IMR-90 (cell line): ENCODE measurements around the gene FOXB2. TPM values are rescaled to one million over a fixed set of nuclear protein-coding genes. Genes with fewer than 3 reads are reported as not detected.

Source experiments
- ATAC-seq: fragments of 200-7000 bp; cut with Tn5 transposase; 2 replicates; pipeline ENCODE4 v1.9.1; 2020; ENCODE audit warnings: low read depth, mild to moderate bottlenecking, moderate library complexity
- BruUV-seq: library from RNA; stranded (reverse); fragments of 400-500 nt; replicated peaks from 2 replicates; lab custom pipeline; 2021; lab: Mats Ljungman, UMichigan
- CTCF ChIA-PET: fragments of 300-600 bp; formaldehyde crosslinking; extraction: SDS; loops from one replicate; lab custom pipeline; 2021; ENCODE audit warnings: antibody characterized with exemption; lab: Yijun Ruan, JAX
- POLR2A ChIA-PET: fragments of 300-600 bp; sonication (Branson Sonifier 250); formaldehyde crosslinking; loops from one replicate; lab custom pipeline; 2022; ENCODE audit warnings: antibody characterized with exemption; ENCODE audit not compliant: unreplicated experiment; lab: Charles Lee
- DNase-seq: peaks from one replicate; pipeline ENCODE4 v3.0.0; 2013
- H2AFZ ChIP-seq: replicated peaks from 2 replicates; pipeline ENCODE3; 2013; ENCODE audit warnings: low read length, mild to moderate bottlenecking; ENCODE audit not compliant: poor library complexity
- H2AK5ac ChIP-seq: 2 replicates; pipeline ENCODE4 v1.6.1; 2013; ENCODE audit warnings: low read depth, low read length, inconsistent platforms
- H2AK9ac ChIP-seq: replicated peaks from 2 replicates; pipeline ENCODE3; 2013; ENCODE audit warnings: mild to moderate bottlenecking, low read depth, low read length, moderate library complexity; ENCODE audit not compliant: poor library complexity
- H2BK120ac ChIP-seq: 2 replicates; pipeline ENCODE4 v1.6.1; 2013; ENCODE audit warnings: low read depth, low read length, inconsistent platforms
- H2BK15ac ChIP-seq: 3 replicates; pipeline ENCODE4 v1.6.1; 2013; ENCODE audit warnings: low read depth, low read length, inconsistent platforms
- H2BK20ac ChIP-seq: 2 replicates; pipeline ENCODE4 v1.6.1; 2013; ENCODE audit warnings: low read depth, mild to moderate bottlenecking, inconsistent platforms, low read length, moderate library complexity
- H2BK5ac ChIP-seq: 2 replicates; pipeline ENCODE4 v1.6.1; 2013; ENCODE audit warnings: mild to moderate bottlenecking, low read depth, low read length, inconsistent platforms; ENCODE audit not compliant: poor library complexity, severe bottlenecking
- H3K14ac ChIP-seq: replicated peaks from 2 replicates; pipeline ENCODE4 v1.6.1; 2013; ENCODE audit warnings: low read depth, low read length, inconsistent platforms
- H3K18ac ChIP-seq: 2 replicates; pipeline ENCODE4 v1.6.1; 2013; ENCODE audit warnings: low read depth, low read length, control low read depth
- H3K23ac ChIP-seq: 2 replicates; pipeline ENCODE4 v1.6.1; 2013; ENCODE audit warnings: low read depth, low read length, inconsistent platforms
- H3K27ac ChIP-seq: 2 replicates; pipeline ENCODE4 v1.5.1; 2013; ENCODE audit warnings: mild to moderate bottlenecking, control low read depth, low read length; ENCODE audit not compliant: insufficient read depth
- H3K27me3 ChIP-seq: 2 replicates; pipeline ENCODE4 v1.6.1; 2013; ENCODE audit warnings: low read length; ENCODE audit not compliant: control insufficient read depth, insufficient read depth
- H3K36me3 ChIP-seq: 2 replicates; pipeline ENCODE4 v1.6.1; 2013; ENCODE audit warnings: low read length, mixed read lengths; ENCODE audit not compliant: control insufficient read depth, insufficient read depth
- H3K4ac ChIP-seq: 2 replicates; pipeline ENCODE4 v1.6.1; 2013; ENCODE audit warnings: low read depth, low read length, inconsistent platforms
- H3K4me1 ChIP-seq: 2 replicates; pipeline ENCODE4 v1.6.1; 2013; ENCODE audit warnings: low read length, mixed read lengths; ENCODE audit not compliant: control insufficient read depth, insufficient read depth
- H3K4me2 ChIP-seq: 2 replicates; pipeline ENCODE4 v1.6.1; 2013; ENCODE audit warnings: low read depth, mild to moderate bottlenecking, control low read depth, low read length, moderate library complexity
- H3K4me3 ChIP-seq: 2 replicates; pipeline ENCODE4 v1.5.1; 2013; ENCODE audit warnings: low read depth, mild to moderate bottlenecking, control low read depth, low read length, moderate library complexity; ENCODE audit not compliant: insufficient read depth
- H3K56ac ChIP-seq: 2 replicates; pipeline ENCODE4 v1.6.1; 2013; ENCODE audit warnings: low read length, inconsistent platforms; ENCODE audit not compliant: insufficient read depth; ENCODE audit errors: extremely low read depth
- H3K79me1 ChIP-seq, 2 experiments: 2 replicates each; pipeline ENCODE4 v1.6.1; 2013; ENCODE audit warnings: low read length in 2 of 2, inconsistent platforms in 1 of 2, low read depth in 1 of 2
- H3K9ac ChIP-seq: 2 replicates; pipeline ENCODE4 v1.6.1; 2013; ENCODE audit warnings: low read depth, low read length, control low read depth
- H3K9me1 ChIP-seq: 2 replicates; pipeline ENCODE4 v1.6.1; 2013; ENCODE audit warnings: low read length, inconsistent platforms; ENCODE audit not compliant: insufficient read depth
- H3K9me3 ChIP-seq: 2 replicates; pipeline ENCODE4 v1.6.1; 2013; ENCODE audit warnings: low read length; ENCODE audit not compliant: control insufficient read depth, insufficient read depth
- H4K20me1 ChIP-seq: 2 replicates; pipeline ENCODE4 v1.6.1; 2013; ENCODE audit warnings: low read length, inconsistent platforms; ENCODE audit not compliant: insufficient read depth
- H4K5ac ChIP-seq: 2 replicates; pipeline ENCODE4 v1.6.1; 2013; ENCODE audit warnings: mild to moderate bottlenecking, low read depth, low read length, control low read depth
- H4K8ac ChIP-seq, 2 experiments: 2 replicates each; pipeline ENCODE4 v1.6.1; 2013; ENCODE audit warnings: low read depth in 2 of 2, low read length in 2 of 2, control low read depth in 1 of 2, inconsistent platforms in 1 of 2
- H4K91ac ChIP-seq: 2 replicates; pipeline ENCODE4 v1.6.1; 2013; ENCODE audit warnings: low read depth, low read length, inconsistent platforms; ENCODE audit not compliant: insufficient read depth
- BHLHE40 ChIP-seq: fragments of 150-350 bp; IDR thresholded peaks from 2 replicates; pipeline ENCODE4 v1.6.1; 2016; ENCODE audit warnings: mild to moderate bottlenecking, low read depth, low read length
- CEBPB ChIP-seq: IDR thresholded peaks from 2 replicates; pipeline ENCODE4 v1.6.1; 2012; ENCODE audit warnings: low read depth, low read length, improper control_type of control experiment
- RAD21 ChIP-seq: IDR thresholded peaks from 2 replicates; pipeline ENCODE4 v1.6.1; 2012; ENCODE audit warnings: low read length, improper control_type of control experiment
- SMC3 ChIP-seq: fragments of 150-350 bp; IDR thresholded peaks from 2 replicates; pipeline ENCODE4 v1.6.1; 2016; ENCODE audit warnings: low read depth, mild to moderate bottlenecking, antibody characterized with exemption, low read length, moderate library complexity
- WGBS, 2 experiments: methylation state at CpG; one replicate each; pipeline versions ENCODE4 v1.1.5 to v1.1.7; 2013; ENCODE audit warnings: missing lambda C conversion rate in 2 of 2; ENCODE audit not compliant: insufficient read length in 1 of 2; ENCODE audit errors: extremely low coverage in 2 of 2; 5-methylcytosine and 5-hydroxymethylcytosine counted together
- dilution Hi-C: fragments of 300-500 bp; cut with HindIII; formaldehyde crosslinking; loops from one replicate; pipeline ENCODE4 v1.14.3; 2018; ENCODE audit warnings: low sequenced_read_pairs; ENCODE audit not compliant: unreplicated experiment
- in situ Hi-C: fragments of 300-500 bp; cut with MboI; formaldehyde crosslinking; loops from 3 replicates; pipeline ENCODE4 v1.14.3; 2019; ENCODE audit warnings: low sequenced_read_pairs, inconsistent platforms, mixed read lengths
- intact Hi-C: fragments of 100-400 bp; cut with micrococcal nuclease; formaldehyde crosslinking; loops from 2 replicates; pipeline ENCODE4 v1.10.0; 2022
- polyA plus RNA-seq, 3 experiments: library from polyadenylated mRNA; depleted of rRNA; stranded (reverse); fragments of >200 nt; gene quantifications; 2 replicates each; pipeline ENCODE4 v1.2.3, GENCODE V29; 2012; ENCODE audit warnings: low replicate concordance in 1 of 3
- total RNA-seq: library from RNA; depleted of rRNA; stranded (reverse); fragments of >200 nt; gene quantifications from 2 replicates; pipeline ENCODE4 v1.2.3, GENCODE V29; 2012
- TF ChIP-seq, protein P1 (sequence below): conservative IDR thresholded peaks from 2 replicates; pipeline ENCODE4 v1.5.1; 2012; ENCODE audit warnings: mild to moderate bottlenecking, low read depth, low read length, improper control_type of control experiment
- TF ChIP-seq, protein P2 (sequence below): fragments of 150-350 bp; IDR thresholded peaks from 2 replicates; pipeline ENCODE4 v1.6.1; 2016; ENCODE audit warnings: low read depth, mild to moderate bottlenecking, low read length, moderate library complexity, borderline replicate concordance

Gene FOXB2
- total and polyA plus RNA-seq, 2 of the 4 experiments (the other 2 are of a cell fraction), result not detected

DNA sequence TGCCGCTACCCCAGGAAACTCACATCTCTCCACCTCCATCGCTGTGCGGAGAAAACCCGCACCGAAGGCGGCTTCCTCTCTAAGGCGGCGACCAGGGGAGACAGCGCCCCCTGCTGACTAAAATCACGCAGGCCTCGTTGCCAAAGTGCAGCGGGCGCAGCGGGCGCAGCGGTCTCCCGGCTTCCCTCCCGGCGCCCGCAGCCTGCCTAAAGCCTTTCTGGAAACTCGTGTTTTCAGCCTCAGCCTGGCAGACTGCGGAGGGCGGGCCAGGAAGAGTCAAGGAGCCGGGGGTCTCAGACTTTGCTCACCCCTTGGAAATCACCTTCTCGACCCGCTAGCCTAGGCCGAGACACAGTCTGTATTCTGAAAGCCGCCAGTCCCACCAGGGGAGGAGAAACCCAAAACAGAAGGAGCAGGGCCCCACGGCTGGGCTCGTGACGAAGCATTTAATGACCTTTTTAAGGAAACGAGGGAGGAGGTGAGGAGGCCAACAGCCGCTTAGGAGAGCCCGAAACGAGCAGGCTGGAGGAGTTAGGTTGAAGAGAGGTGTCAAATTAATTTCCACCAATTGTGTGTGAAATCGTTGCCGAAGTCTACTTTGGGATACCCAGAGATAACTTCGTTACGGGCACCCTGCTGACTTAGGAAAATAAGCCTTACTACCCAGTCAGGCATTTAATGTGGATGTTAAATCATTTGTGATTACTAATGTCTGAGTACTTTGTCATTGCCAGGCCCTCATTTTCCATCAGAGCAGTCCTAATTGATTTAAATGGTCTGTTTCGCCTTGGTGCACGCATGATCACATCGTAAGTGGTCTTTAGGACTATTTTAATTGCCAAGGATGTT is 7.3 kb upstream of the FOXB2 start:
- H3K4me2 ChIP-seq, result peak overlapping the region; percentile 57
- no peak overlapping the region for H3K14ac ChIP-seq
- ATAC-seq (peak; percentile 85), DNase-seq (peak; percentile 29)
- no peak overlapping the region for H3K4me3 ChIP-seq
- in situ Hi-C loops, result no loop called here
- peak; percentile 48 for TF ChIP-seq SMC3
- TF ChIP-seq, protein P1, sequence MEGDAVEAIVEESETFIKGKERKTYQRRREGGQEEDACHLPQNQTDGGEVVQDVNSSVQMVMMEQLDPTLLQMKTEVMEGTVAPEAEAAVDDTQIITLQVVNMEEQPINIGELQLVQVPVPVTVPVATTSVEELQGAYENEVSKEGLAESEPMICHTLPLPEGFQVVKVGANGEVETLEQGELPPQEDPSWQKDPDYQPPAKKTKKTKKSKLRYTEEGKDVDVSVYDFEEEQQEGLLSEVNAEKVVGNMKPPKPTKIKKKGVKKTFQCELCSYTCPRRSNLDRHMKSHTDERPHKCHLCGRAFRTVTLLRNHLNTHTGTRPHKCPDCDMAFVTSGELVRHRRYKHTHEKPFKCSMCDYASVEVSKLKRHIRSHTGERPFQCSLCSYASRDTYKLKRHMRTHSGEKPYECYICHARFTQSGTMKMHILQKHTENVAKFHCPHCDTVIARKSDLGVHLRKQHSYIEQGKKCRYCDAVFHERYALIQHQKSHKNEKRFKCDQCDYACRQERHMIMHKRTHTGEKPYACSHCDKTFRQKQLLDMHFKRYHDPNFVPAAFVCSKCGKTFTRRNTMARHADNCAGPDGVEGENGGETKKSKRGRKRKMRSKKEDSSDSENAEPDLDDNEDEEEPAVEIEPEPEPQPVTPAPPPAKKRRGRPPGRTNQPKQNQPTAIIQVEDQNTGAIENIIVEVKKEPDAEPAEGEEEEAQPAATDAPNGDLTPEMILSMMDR, result peak; percentile 69
- peak; percentile 57 for TF ChIP-seq RAD21
- TF ChIP-seq, protein P2, sequence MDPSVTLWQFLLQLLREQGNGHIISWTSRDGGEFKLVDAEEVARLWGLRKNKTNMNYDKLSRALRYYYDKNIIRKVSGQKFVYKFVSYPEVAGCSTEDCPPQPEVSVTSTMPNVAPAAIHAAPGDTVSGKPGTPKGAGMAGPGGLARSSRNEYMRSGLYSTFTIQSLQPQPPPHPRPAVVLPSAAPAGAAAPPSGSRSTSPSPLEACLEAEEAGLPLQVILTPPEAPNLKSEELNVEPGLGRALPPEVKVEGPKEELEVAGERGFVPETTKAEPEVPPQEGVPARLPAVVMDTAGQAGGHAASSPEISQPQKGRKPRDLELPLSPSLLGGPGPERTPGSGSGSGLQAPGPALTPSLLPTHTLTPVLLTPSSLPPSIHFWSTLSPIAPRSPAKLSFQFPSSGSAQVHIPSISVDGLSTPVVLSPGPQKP, result no peak
- TF ChIP-seq CEBPB, result no peak
- TF ChIP-seq BHLHE40, result no peak
- no TSS peak for BruUV-seq
- 3% methylated on average over 7 of the region's 42 CpGs; no CpG with 5 or more reads in 1 of the 2 experiments for WGBS, 2 experiments
- H3K9me3 ChIP-seq, result peaks cover 2% of the 10 kb centered on the region; the same call in 1 of the 2 replicates
- H2BK120ac ChIP-seq, result no peak overlapping the region
- no peaks in the 10 kb centered on the region for H3K9me1 ChIP-seq
- H3K18ac ChIP-seq, result no peak overlapping the region
- no peak overlapping the region for H2BK15ac ChIP-seq
- H4K20me1 ChIP-seq, result no peaks in the 10 kb centered on the region
- dilution Hi-C loops, result no loop called here
- no peak overlapping the region for H3K23ac ChIP-seq
- no peak overlapping the region for H4K8ac ChIP-seq
- H2AK9ac ChIP-seq, result peak overlapping the region; percentile 33
- H2AFZ ChIP-seq, result peak overlapping the region; percentile 71
- H3K27me3 ChIP-seq, result peaks cover 59% of the 10 kb centered on the region
- H2BK5ac ChIP-seq, result no peak overlapping the region
- H3K9ac ChIP-seq, result no peak overlapping the region
- H3K56ac ChIP-seq, result no peak overlapping the region
- no peak overlapping the region for H4K91ac ChIP-seq
- H2AK5ac ChIP-seq, result no peak overlapping the region
- no peak overlapping the region for H4K5ac ChIP-seq
- no peaks in the 10 kb centered on the region for H3K4me1 ChIP-seq
- no peaks in the 10 kb centered on the region for H3K79me1 ChIP-seq
- intact Hi-C loops, result loop anchor here (1.0 to 5.0 kb wide), 2 partner anchors 140 to 202 kb away; no protein-coding TSS in a partner anchor
- H3K36me3 ChIP-seq, result no peaks in the 10 kb centered on the region
- H2BK20ac ChIP-seq, result no peak overlapping the region
- no peak overlapping the region for H3K27ac ChIP-seq
- no peak overlapping the region for H3K4ac ChIP-seq
- ChIA-PET CTCF (no interaction called here), POLR2A (no interaction called here)
